ENCODE data around the gene LTC4S. TPM values are rescaled to one million over a fixed set of nuclear protein-coding genes. Genes with fewer than 3 reads are reported as not detected.
A peak's percentile ranks its signal among the peaks of the same experiment; 100 is the strongest.
"Not testable (repeated sequence)": the region's sequence is repeated elsewhere in the genome, so short reads cannot be mapped to it uniquely, and the experiment has no call there.

Gene LTC4S
- total RNA-seq, 2 experiments from 2014 or later, result 1.4 to 2.5 TPM

- no peaks in the 10 kb centered on the region for H3K4me1 Mint-ChIP-seq
- CTCF ChIA-PET, result interaction anchor here (1.8 kb wide), 1 partner anchor 11 kb away, joined by 6 read pairs; no protein-coding TSS in a partner anchor
- no peaks in the 10 kb centered on the region for H3K9me3 Mint-ChIP-seq
- H3K27me3 Mint-ChIP-seq, result no peaks in the 10 kb centered on the region
- no peak for DNase-seq
- POLR2A ChIA-PET, result no interaction called here
- peaks cover 36% of the 10 kb centered on the region for H3K36me3 Mint-ChIP-seq (ENCODE audit: low read depth)
- H3K4me3 Mint-ChIP-seq, result no peak overlapping the region
- H3K27ac Mint-ChIP-seq, result no peak overlapping the region
Measured at GRCh38 chr5:179773686-179774040, 20.1 kb upstream of the LTC4S start.

- no peak overlapping the region for H3K27ac Mint-ChIP-seq
- no peak overlapping the region for H3K4me3 Mint-ChIP-seq
- no peaks in the 10 kb centered on the region for H3K27me3 Mint-ChIP-seq
- ChIA-PET CTCF (interaction anchor here (1.4 to 1.8 kb wide), 2 partner anchors 9 to 11 kb away, joined by 4 to 6 read pairs; no protein-coding TSS in a partner anchor), POLR2A (no interaction called here)
- DNase-seq, result no peak
- no peaks in the 10 kb centered on the region for H3K9me3 Mint-ChIP-seq
- no peaks in the 10 kb centered on the region for H3K4me1 Mint-ChIP-seq
- H3K36me3 Mint-ChIP-seq (ENCODE audit: low read depth), result peaks cover 33% of the 10 kb centered on the region
Measured at GRCh38 chr5:179774442-179774841, 19.3 kb upstream of the LTC4S start.

GRCh38 chr5:179776411-179776938, 17.3 kb upstream of the LTC4S start:
- ChIA-PET POLR2A (no interaction called here), CTCF (interaction anchor here (1.0 to 1.9 kb wide), 3 partner anchors 10 to 44 kb away, joined by 3 to 8 read pairs (median 4); partner anchors contain the start of gene MAML1)
- H3K36me3 Mint-ChIP-seq (ENCODE audit: low read depth), result peaks cover 31% of the 10 kb centered on the region
- H3K9me3 Mint-ChIP-seq, result no peaks in the 10 kb centered on the region
- DNase-seq, result no peak
- no peaks in the 10 kb centered on the region for H3K27me3 Mint-ChIP-seq
- no peak overlapping the region for H3K4me3 Mint-ChIP-seq
- no peak overlapping the region for H3K27ac Mint-ChIP-seq
- H3K4me1 Mint-ChIP-seq, result no peaks in the 10 kb centered on the region

- ChIA-PET CTCF (interaction anchor here (1.0 to 1.9 kb wide), 3 partner anchors 11 to 45 kb away, joined by 3 to 8 read pairs (median 4); partner anchors contain the start of gene MAML1), POLR2A (no interaction called here)
- DNase-seq, result no peak
- peaks cover 25% of the 10 kb centered on the region for H3K36me3 Mint-ChIP-seq (ENCODE audit: low read depth)
- H3K4me1 Mint-ChIP-seq, result no peaks in the 10 kb centered on the region
- H3K27ac Mint-ChIP-seq, result no peak overlapping the region
- no peaks in the 10 kb centered on the region for H3K9me3 Mint-ChIP-seq
- H3K4me3 Mint-ChIP-seq, result no peak overlapping the region
- H3K27me3 Mint-ChIP-seq, result no peaks in the 10 kb centered on the region
Measured at GRCh38 chr5:179777456-179777855, 16.3 kb upstream of the LTC4S start.

- ChIA-PET POLR2A (no interaction called here), CTCF (interaction anchor here (1.9 kb wide), 1 partner anchor 11 kb away, joined by 8 read pairs; no protein-coding TSS in a partner anchor)
- Mint-ChIP-seq H3K4me1 (no peaks in the 10 kb centered on the region), H3K9me3 (no peaks in the 10 kb centered on the region), H3K4me3 (no peak overlapping the region), H3K27me3 (no peaks in the 10 kb centered on the region), H3K27ac (no peak overlapping the region), H3K36me3 (ENCODE audit: low read depth) (peaks cover 21% of the 10 kb centered on the region)
- no peak for DNase-seq
Measured at GRCh38 chr5:179777909-179778308, 15.9 kb upstream of the LTC4S start.

- Mint-ChIP-seq H3K27ac (no peak overlapping the region), H3K36me3 (ENCODE audit: low read depth) (peaks cover 16% of the 10 kb centered on the region), H3K4me3 (no peak overlapping the region), H3K4me1 (no peaks in the 10 kb centered on the region), H3K9me3 (no peaks in the 10 kb centered on the region), H3K27me3 (no peaks in the 10 kb centered on the region)
- no peak for DNase-seq
- CTCF ChIA-PET, result no interaction called here
- POLR2A ChIA-PET, result no interaction called here
Measured at GRCh38 chr5:179778591-179778990, 15.2 kb upstream of the LTC4S start.

- peaks cover 16% of the 10 kb centered on the region for H3K36me3 Mint-ChIP-seq (ENCODE audit: low read depth)
Measured at GRCh38 chr5:179779826-179780225, 14.0 kb upstream of the LTC4S start.

GRCh38 chr5:179780362-179780761, 13.4 kb upstream of the LTC4S start:
- no peaks in the 10 kb centered on the region for H3K9me3 Mint-ChIP-seq
- CTCF ChIA-PET, result interaction anchor here (0.7 to 1.9 kb wide), 4 partner anchors 13 to 112 kb away, joined by 3 to 8 read pairs (median 4); no protein-coding TSS in a partner anchor
- peaks cover 16% of the 10 kb centered on the region for H3K36me3 Mint-ChIP-seq (ENCODE audit: low read depth)
- no peak overlapping the region for H3K4me3 Mint-ChIP-seq
- H3K27ac Mint-ChIP-seq, result no peak overlapping the region
- no peaks in the 10 kb centered on the region for H3K27me3 Mint-ChIP-seq
- H3K4me1 Mint-ChIP-seq, result no peaks in the 10 kb centered on the region
- DNase-seq, result no peak
- POLR2A ChIA-PET, result no interaction called here

More at GRCh38 chr5:179779826-179780225, 14.0 kb upstream of the LTC4S start:
- Mint-ChIP-seq H3K9me3 (no peaks in the 10 kb centered on the region), H3K4me1 (no peaks in the 10 kb centered on the region), H3K27me3 (no peaks in the 10 kb centered on the region), H3K4me3 (no peak overlapping the region), H3K27ac (peak overlapping the region; percentile 55)
- POLR2A ChIA-PET, result no interaction called here
- no peak for DNase-seq
- CTCF ChIA-PET, result interaction anchor here (0.6 to 1.8 kb wide), 4 partner anchors 17 to 112 kb away, joined by 3 to 8 read pairs (median 4); no protein-coding TSS in a partner anchor

GRCh38 chr5:179781846-179782245, 11.9 kb upstream of the LTC4S start:
- no peak overlapping the region for H3K27ac Mint-ChIP-seq
- CTCF ChIA-PET, result interaction anchor here (0.8 to 1.9 kb wide), 2 partner anchors 11 to 14 kb away, joined by 3 to 4 read pairs; no protein-coding TSS in a partner anchor
- H3K9me3 Mint-ChIP-seq, result no peaks in the 10 kb centered on the region
- no peaks in the 10 kb centered on the region for H3K27me3 Mint-ChIP-seq
- peaks cover 16% of the 10 kb centered on the region for H3K36me3 Mint-ChIP-seq (ENCODE audit: low read depth)
- no peak for DNase-seq
- H3K4me1 Mint-ChIP-seq, result no peaks in the 10 kb centered on the region
- POLR2A ChIA-PET, result no interaction called here
- H3K4me3 Mint-ChIP-seq, result no peak overlapping the region

- Mint-ChIP-seq H3K27me3 (no peaks in the 10 kb centered on the region), H3K4me1 (no peaks in the 10 kb centered on the region), H3K9me3 (no peaks in the 10 kb centered on the region), H3K27ac (no peak overlapping the region), H3K36me3 (ENCODE audit: low read depth) (peaks cover 10% of the 10 kb centered on the region), H3K4me3 (no peak overlapping the region)
- CTCF ChIA-PET, result interaction anchor here (0.6 to 2.3 kb wide), 2 partner anchors 21 to 94 kb away, joined by 3 to 9 read pairs; no protein-coding TSS in a partner anchor
- DNase-seq, result no peak
- POLR2A ChIA-PET, result no interaction called here
Measured at GRCh38 chr5:179783128-179783527, 10.7 kb upstream of the LTC4S start.

- Mint-ChIP-seq H3K27ac (no peak overlapping the region), H3K4me1 (no peaks in the 10 kb centered on the region), H3K9me3 (no peaks in the 10 kb centered on the region), H3K36me3 (ENCODE audit: low read depth) (no peaks in the 10 kb centered on the region), H3K27me3 (no peaks in the 10 kb centered on the region), H3K4me3 (no peak overlapping the region)
- POLR2A ChIA-PET, result no interaction called here
- CTCF ChIA-PET, result no interaction called here
- DNase-seq, result no peak
Measured at GRCh38 chr5:179786861-179787260, 6.9 kb upstream of the LTC4S start.

- ChIA-PET CTCF (no interaction called here), POLR2A (no interaction called here)
- H3K4me1 Mint-ChIP-seq, result peaks cover 10% of the 10 kb centered on the region
- no peaks in the 10 kb centered on the region for H3K9me3 Mint-ChIP-seq
- no peaks in the 10 kb centered on the region for H3K36me3 Mint-ChIP-seq (ENCODE audit: low read depth)
- H3K4me3 Mint-ChIP-seq, result no peak overlapping the region
- no peak overlapping the region for H3K27ac Mint-ChIP-seq
- DNase-seq, result no peak
- H3K27me3 Mint-ChIP-seq, result no peaks in the 10 kb centered on the region
Measured at GRCh38 chr5:179788193-179788854, 5.5 kb upstream of the LTC4S start.

GRCh38 chr5:179789278-179789677, 4.5 kb upstream of the LTC4S start:
- H3K4me1 Mint-ChIP-seq, result peaks cover 20% of the 10 kb centered on the region
- H3K27ac Mint-ChIP-seq; H3K36me3 Mint-ChIP-seq (ENCODE audit: low read depth); DNase-seq; H3K27me3 Mint-ChIP-seq; POLR2A ChIA-PET; H3K9me3 Mint-ChIP-seq; H3K4me3 Mint-ChIP-seq: not testable (repeated sequence)
- CTCF ChIA-PET, result interaction anchor here (1.0 kb wide), 1 partner anchor 86 kb away, joined by 3 read pairs; no protein-coding TSS in a partner anchor

All from activated CD4-positive, alpha-beta T cell treated with anti-CD3 and anti-CD28 coated beads, Interleukin-2, amount 10 ng/mL, durations not matched to agents 7 days and 5 days (primary cell).